Endothelial cell of umbilical vein (primary cell): ENCODE data around the gene FAT2. TPM values are rescaled to one million over a fixed set of nuclear protein-coding genes. Genes with fewer than 3 reads are reported as not detected.

Experiments
- BruUV-seq: library from RNA; stranded (reverse); fragments of 400-500 nt; replicated peaks from 2 replicates; lab custom pipeline; 2021; lab: Mats Ljungman, UMichigan
- CTCF ChIA-PET: fragments of 300-600, 350-600 bp; sonication (Branson Sonifier 250); formaldehyde crosslinking; loops from one replicate; lab custom pipeline; 2021; ENCODE audit warnings: antibody characterized with exemption, inconsistent platforms; lab: Charles Lee
- POLR2A ChIA-PET: fragments of 300-600, 350-600 bp; sonication (Branson Sonifier 250); formaldehyde crosslinking; loops from one replicate; lab custom pipeline; 2021; ENCODE audit warnings: antibody characterized with exemption, inconsistent platforms; lab: Charles Lee
- DNase-seq: peaks from one replicate; pipeline ENCODE4 v3.0.0-alpha.2; 2011; ENCODE audit warnings: low read depth, low spot score
- FAIRE-seq: peaks from 2 replicates; lab custom pipeline; 2011; peaks lifted over from hg19 to GRCh38; lab: Jason Lieb, UNC
- H2AFZ ChIP-seq: 2 replicates; pipeline ENCODE4 v1.6.0; 2012; ENCODE audit warnings: low read depth, low read length, control low read depth, inconsistent platforms
- H3K27ac ChIP-seq: 2 replicates; pipeline ENCODE4 v1.5.1; 2011; ENCODE audit warnings: low read depth, mild to moderate bottlenecking, control low read depth, low read length, moderate library complexity; ENCODE audit not compliant: insufficient read depth
- H3K27me3 ChIP-seq, 2 experiments: 2 replicates each; pipeline versions ENCODE4 v1.6.0 to v1.6.1; 2011; ENCODE audit warnings: low read length in 2 of 2, mixed read lengths in 1 of 2; ENCODE audit not compliant: control insufficient read depth in 2 of 2, insufficient read depth in 2 of 2
- H3K36me3 ChIP-seq, 2 experiments: 2 replicates in 1 of 2; 3 replicates in 1 of 2; pipeline ENCODE4 v1.5.1; 2011; ENCODE audit warnings: low read length in 2 of 2, mild to moderate bottlenecking in 1 of 2, moderate library complexity in 1 of 2; ENCODE audit not compliant: control insufficient read depth in 2 of 2, insufficient read depth in 2 of 2; ENCODE audit errors: extremely low read depth in 1 of 2
- H3K4me1 ChIP-seq: 3 replicates; pipeline ENCODE4 v1.5.1; 2011; ENCODE audit warnings: mild to moderate bottlenecking, low read length; ENCODE audit not compliant: control insufficient read depth, insufficient read depth; ENCODE audit errors: extremely low read depth
- H3K4me2 ChIP-seq: 2 replicates; pipeline ENCODE4 v1.6.1; 2011; ENCODE audit warnings: low read length, control low read depth, mixed read lengths; ENCODE audit not compliant: insufficient read depth
- H3K4me3 ChIP-seq, 3 experiments: fragments of 200-600 bp in 1 of 3; sonication (generic), shearing (Covaris generic) in 1 of 3; replicated peaks in 1 of 3; 2 replicates each; pipeline ENCODE4 v1.5.1; 2011 to 2016; ENCODE audit warnings: control low read depth in 3 of 3, low read length in 3 of 3, mild to moderate bottlenecking in 2 of 3, inconsistent platforms in 1 of 3, low read depth in 1 of 3, moderate library complexity in 1 of 3; ENCODE audit not compliant: insufficient read depth in 1 of 3
- H3K79me2 ChIP-seq: 2 replicates; pipeline ENCODE4 v1.6.0; 2012; ENCODE audit warnings: low read length, inconsistent platforms; ENCODE audit not compliant: control insufficient read depth, insufficient read depth
- H3K9ac ChIP-seq: replicated peaks from 2 replicates; pipeline ENCODE3; 2011; ENCODE audit warnings: low read length, control low read depth; ENCODE audit not compliant: insufficient read depth; ENCODE audit errors: extremely low read depth
- H3K9me1 ChIP-seq: replicated peaks from 3 replicates; pipeline ENCODE4 v1.6.0; 2011; ENCODE audit warnings: mild to moderate bottlenecking, low read length; ENCODE audit not compliant: control insufficient read depth, insufficient read depth; ENCODE audit errors: extremely low read depth
- H3K9me3 ChIP-seq: replicated peaks from 2 replicates; pipeline ENCODE4 v1.5.1; 2012; ENCODE audit warnings: low read length, inconsistent platforms; ENCODE audit not compliant: control insufficient read depth, insufficient read depth
- H4K20me1 ChIP-seq: replicated peaks from 2 replicates; pipeline ENCODE3; 2011; ENCODE audit warnings: mild to moderate bottlenecking, low read length; ENCODE audit not compliant: control insufficient read depth, insufficient read depth; ENCODE audit errors: extremely low read depth
- EZH2 ChIP-seq: IDR thresholded peaks from 2 replicates; pipeline ENCODE4 v1.6.1; 2012; ENCODE audit warnings: borderline replicate concordance, low read depth, mild to moderate bottlenecking, moderate library complexity, low read length, inconsistent platforms; ENCODE audit not compliant: severe bottlenecking
- FOS ChIP-seq: IDR thresholded peaks from 2 replicates; pipeline ENCODE4 v1.6.1; 2011; ENCODE audit warnings: mild to moderate bottlenecking, low read length, moderate library complexity, borderline replicate concordance; ENCODE audit not compliant: insufficient read depth
- GATA2 ChIP-seq: IDR thresholded peaks from 2 replicates; pipeline ENCODE4 v1.7.0; 2011; ENCODE audit warnings: low read depth, mild to moderate bottlenecking, moderate library complexity, mixed read lengths, low read length; ENCODE audit not compliant: insufficient read length, insufficient read depth
- JUN ChIP-seq: IDR thresholded peaks from 2 replicates; pipeline ENCODE4 v1.6.1; 2011; ENCODE audit warnings: borderline replicate concordance, low read depth; ENCODE audit not compliant: insufficient read length, insufficient read depth
- MYC ChIP-seq: IDR thresholded peaks from one replicate; pipeline ENCODE4 v1.6.1; 2011; ENCODE audit warnings: mild to moderate bottlenecking, low read depth, low read length
- POLR2A ChIP-seq: IDR thresholded peaks from 2 replicates; pipeline ENCODE4 v1.6.1; 2012; ENCODE audit warnings: low read depth, mild to moderate bottlenecking, control low read depth, low read length
- POLR2AphosphoS5 ChIP-seq: IDR thresholded peaks from 2 replicates; pipeline ENCODE4 v1.6.1; 2012; ENCODE audit warnings: low read depth, mild to moderate bottlenecking, control low read depth, low read length, moderate library complexity; ENCODE audit not compliant: insufficient read depth
- dilution Hi-C: fragments of 300-500 bp; cut with MboI; formaldehyde crosslinking; loops from one replicate; pipeline ENCODE4 v1.15.0; 2019; ENCODE audit warnings: low sequenced_read_pairs; ENCODE audit not compliant: extremely low pct_ligation_motif_present
- intact Hi-C: fragments of 100-400 bp; cut with micrococcal nuclease; formaldehyde crosslinking; loops from one replicate; pipeline ENCODE4 v1.10.0; 2022
- polyA plus RNA-seq, 4 experiments: library from polyadenylated mRNA; depleted of rRNA in 3 of 4; stranded (reverse) in 3 of 4; unstranded in 1 of 4; fragments of >200 nt; gene quantifications; 2 replicates each; pipeline versions ENCODE4 v1.2.1 to v1.2.3, GENCODE V29; 2011 to 2012; ENCODE audit warnings: missing spikeins in 1 of 4
- total RNA-seq: library from RNA; stranded (reverse); gene quantifications from 2 replicates; pipeline ENCODE4 v1.2.3, GENCODE V29; 2021
- TF ChIP-seq, protein P1 (sequence below): IDR thresholded peaks from 2 replicates; pipeline ENCODE4 v1.6.1; 2011; ENCODE audit not compliant: insufficient read depth, insufficient read length
- TF ChIP-seq, protein P2 (sequence below), 2 donors: IDR thresholded peaks; 1 replicate in 1 of 2; 2 replicates in 1 of 2; pipeline ENCODE4 v1.5.1; 2011; ENCODE audit warnings: low read length in 2 of 2, mild to moderate bottlenecking in 2 of 2, moderate library complexity in 2 of 2, control low read depth in 1 of 2, inconsistent platforms in 1 of 2, low read depth in 1 of 2; ENCODE audit not compliant: insufficient read depth in 1 of 2; ENCODE audit errors: extremely low read depth in 1 of 2

Gene FAT2
- total and polyA plus RNA-seq, 2 donors (not counting 3 experiments of a cell fraction or from before 2014, with no cell fraction given): not detected

DNA sequence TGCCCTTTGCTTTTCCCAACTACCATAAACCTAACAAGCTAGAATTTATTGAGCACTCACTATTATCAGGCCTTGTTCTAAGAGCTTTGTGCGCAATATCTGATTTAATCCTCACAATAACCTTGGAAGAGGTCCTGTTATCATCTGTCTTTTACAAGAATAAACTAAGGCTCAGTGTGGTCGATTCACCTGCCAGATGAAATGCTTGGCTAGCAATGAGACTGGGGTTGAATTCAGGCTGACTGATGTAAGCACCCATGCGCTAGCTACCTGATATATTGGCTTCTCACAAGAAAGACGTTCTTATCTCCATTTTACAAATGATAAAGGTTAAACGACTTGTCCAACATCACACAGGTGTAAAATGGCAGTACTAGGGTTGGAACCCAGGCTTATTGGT lies 37.4 kb downstream of the FAT2 start:
- FAIRE-seq: no peak
- H3K4me2 ChIP-seq: no peak overlapping the region
- CTCF ChIA-PET: interaction anchor here (1.1 kb wide), 1 partner anchor 10 kb away, joined by 3 read pairs; no protein-coding TSS in a partner anchor

More for the DNA sequence above, 37.4 kb downstream of the FAT2 start:
- dilution Hi-C loops: no loop called here
- Histone ChIP-seq H3K27ac (no peak overlapping the region), H3K27me3 (no peaks in the 10 kb centered on the region), H3K79me2 (no peaks in the 10 kb centered on the region), H4K20me1 (no peaks in the 10 kb centered on the region), H3K9me1 (no peaks in the 10 kb centered on the region), H3K9ac (no peak overlapping the region), H3K36me3 (no peaks in the 10 kb centered on the region), H2AFZ (no peak overlapping the region), H3K9me3 (no peaks in the 10 kb centered on the region), H3K4me3 (no peak overlapping the region), H3K4me1 (no peaks in the 10 kb centered on the region)
- no peak for TF ChIP-seq MYC
- TF ChIP-seq, protein P1, sequence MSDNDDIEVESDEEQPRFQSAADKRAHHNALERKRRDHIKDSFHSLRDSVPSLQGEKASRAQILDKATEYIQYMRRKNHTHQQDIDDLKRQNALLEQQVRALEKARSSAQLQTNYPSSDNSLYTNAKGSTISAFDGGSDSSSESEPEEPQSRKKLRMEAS: no peak
- TF ChIP-seq, protein P2, sequence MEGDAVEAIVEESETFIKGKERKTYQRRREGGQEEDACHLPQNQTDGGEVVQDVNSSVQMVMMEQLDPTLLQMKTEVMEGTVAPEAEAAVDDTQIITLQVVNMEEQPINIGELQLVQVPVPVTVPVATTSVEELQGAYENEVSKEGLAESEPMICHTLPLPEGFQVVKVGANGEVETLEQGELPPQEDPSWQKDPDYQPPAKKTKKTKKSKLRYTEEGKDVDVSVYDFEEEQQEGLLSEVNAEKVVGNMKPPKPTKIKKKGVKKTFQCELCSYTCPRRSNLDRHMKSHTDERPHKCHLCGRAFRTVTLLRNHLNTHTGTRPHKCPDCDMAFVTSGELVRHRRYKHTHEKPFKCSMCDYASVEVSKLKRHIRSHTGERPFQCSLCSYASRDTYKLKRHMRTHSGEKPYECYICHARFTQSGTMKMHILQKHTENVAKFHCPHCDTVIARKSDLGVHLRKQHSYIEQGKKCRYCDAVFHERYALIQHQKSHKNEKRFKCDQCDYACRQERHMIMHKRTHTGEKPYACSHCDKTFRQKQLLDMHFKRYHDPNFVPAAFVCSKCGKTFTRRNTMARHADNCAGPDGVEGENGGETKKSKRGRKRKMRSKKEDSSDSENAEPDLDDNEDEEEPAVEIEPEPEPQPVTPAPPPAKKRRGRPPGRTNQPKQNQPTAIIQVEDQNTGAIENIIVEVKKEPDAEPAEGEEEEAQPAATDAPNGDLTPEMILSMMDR (IDR thresholded peaks at IDR 0.05; ENCODE audit: extremely low read depth in 1 of 2, insufficient read depth in 1 of 2, low read depth in 1 of 2, low read length in 2 of 2): no peak
- no peak for TF ChIP-seq GATA2
- no peak for TF ChIP-seq JUN
- TF ChIP-seq POLR2AphosphoS5: no peak
- TF ChIP-seq FOS: no peak
- TF ChIP-seq POLR2A: no peak
- no peak for TF ChIP-seq EZH2
- DNase-seq: no peak
- intact Hi-C loops: no loop called here
- POLR2A ChIA-PET: no interaction called here
- no TSS peak for BruUV-seq
